GDM1 (cell line): Measurements from ENCODE around the gene PLEKHG3.

ENCODE experiments used
- DNase-seq: peaks from one replicate; lab custom pipeline; 2025; lab: John Stamatoyannopoulos, UW

Gene PLEKHG3

GRCh38 chr14:64764641-64765520 lies 60.7 kb downstream of the PLEKHG3 start:
- DNase-seq: peak; percentile 69

- no peak for DNase-seq
Observed at GRCh38 chr14:64765740-64766302, 61.6 kb downstream of the PLEKHG3 start.

- no peak for DNase-seq
Observed at GRCh38 chr14:64766430-64767151, 62.4 kb downstream of the PLEKHG3 start.

GRCh38 chr14:64767215-64767964 lies 63.2 kb downstream of the PLEKHG3 start:
- no peak for DNase-seq

GRCh38 chr14:64768401-64769095 lies 64.3 kb downstream of the PLEKHG3 start:
- DNase-seq: no peak

GRCh38 chr14:64769096-64770020 lies 65.1 kb downstream of the PLEKHG3 start:
- no peak for DNase-seq

- DNase-seq: no peak
Observed at GRCh38 chr14:64770751-64771150, 66.5 kb downstream of the PLEKHG3 start.

GRCh38 chr14:64771161-64771560 lies 66.9 kb downstream of the PLEKHG3 start:
- DNase-seq: no peak

GRCh38 chr14:64772397-64772950 lies 68.2 kb downstream of the PLEKHG3 start:
- no peak for DNase-seq

- DNase-seq: no peak
Observed at GRCh38 chr14:64773046-64773445, 68.8 kb downstream of the PLEKHG3 start.

- DNase-seq: no peak
Observed at GRCh38 chr14:64773577-64773976, 69.4 kb downstream of the PLEKHG3 start.

- no peak for DNase-seq
Observed at GRCh38 chr14:64774272-64774671, 70.0 kb downstream of the PLEKHG3 start.

GRCh38 chr14:64775081-64775777 lies 71.0 kb downstream of the PLEKHG3 start:
- DNase-seq: no peak

GRCh38 chr14:64777461-64777860 lies 73.2 kb downstream of the PLEKHG3 start:
- no peak for DNase-seq

GRCh38 chr14:64778104-64778754 lies 74.0 kb downstream of the PLEKHG3 start:
- no peak for DNase-seq

GRCh38 chr14:64779472-64779871 lies 75.2 kb downstream of the PLEKHG3 start:
- no peak for DNase-seq

- DNase-seq: no peak
Observed at GRCh38 chr14:64782196-64782595, 78.0 kb downstream of the PLEKHG3 start.

GRCh38 chr14:64784006-64784405 lies 79.8 kb downstream of the PLEKHG3 start:
- no peak for DNase-seq
